Measurements from ENCODE around the gene ZNF782. TPM values are rescaled to one million over a fixed set of nuclear protein-coding genes. Genes with fewer than 3 reads are reported as not detected.
"Not testable (repeated sequence)": the region's sequence is repeated elsewhere in the genome, so short reads cannot be mapped to it uniquely, and the experiment has no call there.

ZNF782 gene
- total RNA-seq, 1 donor, result 5.4 TPM

GRCh38 chr9:96868709-96869108 is 14.4 kb upstream of the ZNF782 start:
- Histone ChIP-seq H3K27ac (ENCODE audit: low read depth, low read length) (no peak overlapping the region), H3K79me2 (ENCODE audit: insufficient read depth, low read length) (no peaks in the 10 kb centered on the region), H3K4me1 (ENCODE audit: insufficient read depth, low read length) (no peaks in the 10 kb centered on the region), H3K36me3 (ENCODE audit: insufficient read depth, low read length) (no peaks in the 10 kb centered on the region), H4K20me1 (ENCODE audit: insufficient read depth, low read length) (no peaks in the 10 kb centered on the region), H3K9me3 (ENCODE audit: low read depth, low read length) (no peaks in the 10 kb centered on the region), H3K27me3 (ENCODE audit: insufficient read depth, low read length) (no peaks in the 10 kb centered on the region), H2AFZ (ENCODE audit: low read length) (no peak overlapping the region), H3K4me3 (ENCODE audit: insufficient read depth, low read length) (no peak overlapping the region), H3K4me2 (ENCODE audit: insufficient read depth, low read length) (no peak overlapping the region)
- no peak for DNase-seq (ENCODE audit: insufficient read length, low spot score, missing footprints)
- TF ChIP-seq CTCF (IDR thresholded peaks at IDR 0.05; ENCODE audit: extremely low read depth, low read depth, low read length), result no peak

GRCh38 chr9:96867079-96867804 is 12.9 kb upstream of the ZNF782 start:
- TF ChIP-seq CTCF (IDR thresholded peaks at IDR 0.05; ENCODE audit: extremely low read depth, low read depth, low read length), result no peak
- Histone ChIP-seq H3K27ac (ENCODE audit: low read depth, low read length) (no peak overlapping the region), H3K27me3 (ENCODE audit: insufficient read depth, low read length) (peaks cover 3% of the 10 kb centered on the region), H3K4me1 (ENCODE audit: insufficient read depth, low read length) (no peaks in the 10 kb centered on the region), H2AFZ (ENCODE audit: low read length) (no peak overlapping the region), H3K79me2 (ENCODE audit: insufficient read depth, low read length) (no peaks in the 10 kb centered on the region), H3K4me3 (ENCODE audit: insufficient read depth, low read length) (no peak overlapping the region), H3K4me2 (ENCODE audit: insufficient read depth, low read length) (no peak overlapping the region), H3K36me3 (ENCODE audit: insufficient read depth, low read length) (no peaks in the 10 kb centered on the region), H4K20me1 (ENCODE audit: insufficient read depth, low read length) (no peaks in the 10 kb centered on the region), H3K9me3 (ENCODE audit: low read depth, low read length) (no peaks in the 10 kb centered on the region)
- no peak for DNase-seq (ENCODE audit: insufficient read length, low spot score, missing footprints)

GRCh38 chr9:96865240-96865639 is 10.9 kb upstream of the ZNF782 start:
- H3K9me3 ChIP-seq (ENCODE audit: low read depth, low read length); H3K4me3 ChIP-seq (ENCODE audit: insufficient read depth, low read length); H2AFZ ChIP-seq (ENCODE audit: low read length); H3K27me3 ChIP-seq (ENCODE audit: insufficient read depth, low read length); H3K79me2 ChIP-seq (ENCODE audit: insufficient read depth, low read length); DNase-seq (ENCODE audit: insufficient read length, low spot score, missing footprints); H3K4me1 ChIP-seq (ENCODE audit: insufficient read depth, low read length); H4K20me1 ChIP-seq (ENCODE audit: insufficient read depth, low read length); H3K36me3 ChIP-seq (ENCODE audit: insufficient read depth, low read length); H3K27ac ChIP-seq (ENCODE audit: low read depth, low read length); H3K4me2 ChIP-seq (ENCODE audit: insufficient read depth, low read length): not testable (repeated sequence)

- no peak for DNase-seq (ENCODE audit: insufficient read length, low spot score, missing footprints)
- Histone ChIP-seq H3K4me2 (ENCODE audit: insufficient read depth, low read length) (no peak overlapping the region), H3K27me3 (ENCODE audit: insufficient read depth, low read length) (peaks cover 3% of the 10 kb centered on the region), H3K36me3 (ENCODE audit: insufficient read depth, low read length) (no peaks in the 10 kb centered on the region), H3K4me3 (ENCODE audit: insufficient read depth, low read length) (no peak overlapping the region), H3K4me1 (ENCODE audit: insufficient read depth, low read length) (peaks cover 8% of the 10 kb centered on the region), H3K79me2 (ENCODE audit: insufficient read depth, low read length) (no peaks in the 10 kb centered on the region), H3K27ac (ENCODE audit: low read depth, low read length) (no peak overlapping the region), H4K20me1 (ENCODE audit: insufficient read depth, low read length) (no peaks in the 10 kb centered on the region), H3K9me3 (ENCODE audit: low read depth, low read length) (no peaks in the 10 kb centered on the region), H2AFZ (ENCODE audit: low read length) (no peak overlapping the region)
- no peak for TF ChIP-seq CTCF (IDR thresholded peaks at IDR 0.05; ENCODE audit: extremely low read depth, low read depth, low read length)
These were observed 5.3 kb upstream of the ZNF782 start for GRCh38 chr9:96859461-96860198.
